Measurements from ENCODE around the gene GDPGP1.
"Not testable (repeated sequence)": the region's sequence is repeated elsewhere in the genome, so short reads cannot be mapped to it uniquely, and the experiment has no call there.

The GDPGP1 gene

GRCh38 chr15:90260731-90261130, 26.7 kb downstream of the GDPGP1 start:
- DNase-seq: not testable (repeated sequence)

- DNase-seq: no peak
Measured at GRCh38 chr15:90261811-90262210, 27.8 kb downstream of the GDPGP1 start.

DNA sequence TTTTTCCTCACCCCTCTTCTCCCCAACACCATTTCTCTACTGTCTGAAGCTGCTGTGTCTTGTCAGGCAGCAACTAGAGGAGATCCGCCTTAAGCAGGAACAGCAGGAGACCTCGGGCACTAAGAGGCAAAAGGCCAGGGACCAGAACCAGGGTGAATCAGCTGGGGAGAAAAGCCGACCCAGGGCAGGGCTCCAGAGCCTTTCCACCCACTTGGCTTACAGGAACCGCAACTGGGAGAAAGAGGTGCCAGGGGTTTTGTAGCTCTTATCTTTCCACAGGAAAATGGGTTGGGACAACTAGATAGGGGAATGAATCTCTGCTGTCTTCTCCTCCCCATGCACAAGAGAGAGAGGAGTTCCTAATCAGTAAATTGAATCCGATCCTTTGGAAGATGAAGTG, 28.4 kb downstream of the GDPGP1 start:
- no peak for DNase-seq

DNA sequence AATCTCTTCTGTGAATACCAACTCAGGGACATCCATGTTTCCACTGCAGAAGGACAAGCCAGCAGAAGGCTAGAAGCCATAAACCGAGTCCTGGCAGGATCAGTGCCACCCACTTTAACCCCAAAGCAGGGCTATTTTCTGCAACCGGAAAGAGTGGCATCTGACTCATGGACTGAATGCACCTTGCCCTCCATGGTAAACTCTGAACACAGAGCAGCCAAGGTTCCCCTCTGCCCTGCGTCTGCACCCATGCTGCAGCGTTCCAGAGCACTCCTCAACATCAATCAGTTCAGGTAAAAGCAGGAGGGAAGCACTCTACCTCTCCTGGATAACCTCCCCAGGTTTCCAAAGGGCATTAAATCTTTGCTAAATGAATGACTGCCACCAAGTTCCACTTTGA, 30.7 kb downstream of the GDPGP1 start:
- DNase-seq: peak; percentile 20

DNA sequence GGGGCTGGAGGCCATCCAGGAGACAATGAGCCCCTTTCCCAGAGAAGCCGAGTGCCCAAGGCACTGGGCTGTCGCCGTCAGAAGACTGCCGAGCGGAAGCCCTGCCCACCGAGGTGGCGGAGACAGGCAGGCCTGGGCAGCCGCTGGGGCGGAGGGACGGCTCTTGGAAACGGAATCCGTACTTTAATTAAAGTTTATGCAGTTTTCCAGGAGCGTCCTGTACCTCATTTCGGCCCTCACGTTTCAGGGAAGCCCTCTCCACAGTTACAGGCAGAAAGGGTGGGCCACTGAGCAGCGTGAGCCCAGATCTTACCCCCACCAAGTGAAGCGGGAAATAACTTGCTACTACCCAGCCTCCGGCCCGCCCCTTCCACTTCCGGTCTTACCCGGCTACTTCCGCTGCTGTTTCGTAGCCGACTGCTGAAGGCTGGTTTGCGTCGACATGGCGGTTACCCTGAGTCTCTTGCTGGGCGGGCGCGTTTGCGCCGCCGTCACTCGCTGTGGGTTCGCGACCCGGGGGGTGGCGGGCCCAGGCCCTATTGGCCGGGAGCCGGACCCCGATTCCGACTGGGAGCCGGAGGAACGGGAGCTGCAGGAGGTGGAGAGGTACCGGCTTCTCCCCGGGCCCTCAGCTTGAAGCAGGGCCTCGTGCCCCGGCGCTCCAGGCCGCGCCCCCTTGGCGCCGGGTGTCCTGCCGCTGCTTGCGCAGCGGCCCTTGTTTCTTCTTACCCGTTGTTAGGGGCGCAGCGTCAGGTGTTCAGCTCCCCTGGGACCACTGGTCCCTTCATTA, 31.5 kb downstream of the GDPGP1 start, which contains the start of gene NGRN:
Gene NGRN (plus strand): TSS at position 402 of the 790 bp plus-strand sequence. CDS start 41 bp downstream, at position 443.
- peak; percentile 99 for DNase-seq

DNA sequence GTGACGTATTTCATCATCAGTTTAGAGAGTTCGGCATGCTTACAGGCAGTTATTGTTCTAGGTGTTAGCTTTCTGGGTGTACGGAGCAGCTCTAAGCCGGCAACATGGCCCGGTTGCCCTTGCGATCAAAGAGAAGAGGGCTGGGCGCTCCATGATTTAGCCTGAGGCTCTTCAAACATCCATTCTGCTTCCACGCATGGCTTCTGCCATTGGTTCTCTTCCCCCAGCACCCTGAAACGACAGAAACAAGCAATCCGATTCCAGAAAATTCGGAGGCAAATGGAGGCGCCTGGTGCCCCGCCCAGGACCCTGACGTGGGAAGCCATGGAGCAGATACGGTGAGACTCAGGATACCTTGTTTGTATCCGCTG, 32.0 kb downstream of the GDPGP1 start:
- DNase-seq: no peak

DNA sequence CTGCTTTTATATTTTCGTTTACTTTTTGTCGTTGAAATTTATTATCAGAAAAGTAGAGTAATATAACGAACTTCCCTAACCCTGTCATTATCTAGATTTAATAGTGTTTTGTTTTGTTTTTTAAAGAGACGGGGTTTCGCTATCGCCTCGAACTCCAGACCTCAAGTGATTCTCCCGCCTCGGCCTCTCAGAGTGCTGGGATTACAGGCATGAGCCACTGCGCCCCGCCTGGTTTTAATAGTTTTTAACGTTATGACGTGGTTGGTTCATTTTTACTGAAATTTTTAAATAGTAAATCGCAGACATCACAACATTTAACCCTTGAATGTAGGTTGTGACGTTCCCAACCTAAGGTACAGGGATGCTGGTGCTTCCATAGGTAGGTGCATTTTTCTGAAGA, 32.5 kb downstream of the GDPGP1 start:
- DNase-seq: peak; percentile 24

GRCh38 chr15:90268415-90268814, 34.4 kb downstream of the GDPGP1 start:
- no peak for DNase-seq

GRCh38 chr15:90270502-90271150, 36.6 kb downstream of the GDPGP1 start:
- DNase-seq: no peak

DNA sequence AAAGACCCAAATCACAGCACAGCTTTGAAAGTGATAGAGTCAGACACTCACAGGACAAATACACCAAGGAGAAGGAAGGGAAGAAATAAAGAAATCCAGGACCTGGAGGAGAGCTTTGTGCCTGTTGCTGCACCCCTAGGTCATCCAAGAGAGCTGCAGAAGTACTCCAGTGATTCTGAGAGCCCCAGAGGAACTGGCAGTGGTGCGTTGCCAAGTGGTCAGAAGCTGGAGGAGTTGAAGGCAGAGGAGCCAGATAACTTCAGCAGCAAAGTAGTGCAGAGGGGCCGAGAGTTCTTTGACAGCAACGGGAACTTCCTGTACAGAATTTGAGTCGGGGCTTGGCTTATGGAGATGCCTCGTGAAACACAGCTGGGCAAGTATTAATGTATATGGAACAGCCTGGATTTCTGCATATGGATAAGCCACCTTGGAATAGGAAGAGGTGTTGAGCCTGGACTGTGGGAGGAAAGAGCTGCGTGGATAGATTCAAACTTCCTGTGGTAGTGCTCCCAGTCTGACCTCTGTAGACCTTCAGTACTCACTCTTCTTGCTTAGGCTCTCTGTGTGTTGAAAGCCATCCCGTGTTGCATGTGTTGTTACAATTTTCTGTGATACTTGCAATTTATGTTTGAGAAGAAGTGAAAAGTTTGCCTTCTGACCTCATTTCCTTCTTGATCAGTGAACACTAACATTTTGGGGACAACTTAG, 37.6 kb downstream of the GDPGP1 start:
- no peak for DNase-seq

- not testable (repeated sequence) for DNase-seq
Measured at GRCh38 chr15:90278467-90278866, 44.5 kb downstream of the GDPGP1 start.

DNA sequence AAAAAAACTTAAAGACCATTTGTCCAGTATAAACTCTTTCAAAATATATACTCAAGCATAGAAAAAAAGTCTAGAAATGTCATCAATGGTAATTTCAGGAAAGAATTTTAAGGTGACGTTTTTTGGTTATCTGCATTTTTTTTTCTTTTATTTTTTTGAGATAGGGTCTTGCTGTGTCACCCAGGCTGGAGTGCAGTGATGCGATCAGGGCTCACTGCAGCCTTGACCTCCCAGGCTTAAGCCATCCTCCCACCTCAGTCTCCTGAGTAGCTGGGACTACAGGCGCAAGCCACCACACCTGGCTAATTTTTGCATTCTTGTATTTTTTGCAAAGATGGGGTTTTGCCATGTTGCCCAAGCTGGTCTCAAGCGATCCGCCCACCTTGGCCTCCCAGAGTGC, 46.7 kb downstream of the GDPGP1 start:
- DNase-seq: not testable (repeated sequence)

DNA sequence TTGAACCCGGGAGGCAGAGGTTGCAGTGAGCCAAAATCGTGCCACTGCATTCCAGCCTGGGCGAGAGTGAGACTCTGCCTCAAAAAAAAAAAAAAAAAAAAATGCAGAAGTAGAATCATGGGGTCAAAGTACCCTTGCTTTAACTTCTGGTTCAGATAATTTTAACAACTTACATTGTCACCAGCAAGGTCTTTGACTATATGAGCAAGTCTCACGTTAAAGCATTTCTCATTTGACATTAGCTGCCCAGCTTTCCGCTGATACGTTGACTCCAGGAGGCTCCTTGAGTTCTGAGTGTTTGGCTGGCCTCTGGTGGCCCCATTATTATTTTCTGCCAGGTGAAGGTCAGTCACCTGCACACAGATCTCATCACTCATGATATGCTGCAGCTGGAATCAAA, 47.6 kb downstream of the GDPGP1 start:
- not testable (repeated sequence) for DNase-seq

GRCh38 chr15:90286678-90287077, 52.7 kb downstream of the GDPGP1 start:
- no peak for DNase-seq

- no peak for DNase-seq
Measured at GRCh38 chr15:90287101-90287500, 53.1 kb downstream of the GDPGP1 start.

- DNase-seq: no peak
Measured at GRCh38 chr15:90287946-90288345, 53.9 kb downstream of the GDPGP1 start.

- DNase-seq: no peak
Measured at GRCh38 chr15:90291679-90292356, 57.8 kb downstream of the GDPGP1 start.

DNA sequence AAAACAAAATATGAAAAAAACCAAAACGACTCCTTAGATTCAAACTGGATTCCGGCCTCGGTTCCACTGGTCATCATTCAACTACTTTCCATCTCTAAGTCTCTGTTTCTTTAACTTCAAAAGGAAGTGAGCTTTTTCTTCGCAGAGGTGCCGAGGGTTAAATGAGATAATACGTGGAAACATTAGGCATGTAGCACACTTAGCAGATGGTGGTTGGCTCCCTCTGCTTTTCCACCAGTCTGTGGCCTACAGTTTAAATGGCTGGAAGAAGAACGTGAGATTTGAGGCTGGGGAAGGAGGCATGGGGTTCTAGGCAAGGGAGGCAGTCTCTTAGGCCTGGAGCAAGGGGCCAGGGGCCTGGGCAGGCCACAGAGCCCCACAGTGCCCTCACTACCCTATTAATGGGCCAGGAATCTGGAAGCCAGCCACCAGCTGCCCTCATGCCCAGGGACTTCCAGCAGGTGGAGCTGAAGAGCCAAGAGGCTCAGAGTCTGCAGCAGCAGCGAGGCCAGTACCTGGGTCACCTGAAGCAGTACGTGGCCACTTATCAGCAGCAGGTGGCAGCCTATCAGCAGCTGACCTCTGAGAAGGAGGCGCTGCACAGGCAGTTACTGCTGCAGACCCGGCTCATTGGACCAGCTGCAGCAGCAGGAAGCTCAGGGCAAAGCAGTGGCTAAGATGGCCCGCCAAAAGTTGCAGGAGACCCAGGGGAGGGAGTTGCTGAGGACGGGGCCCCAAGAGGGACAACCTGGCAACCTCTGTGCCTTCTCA, 59.2 kb downstream of the GDPGP1 start:
- DNase-seq: peak; percentile 52

DNA sequence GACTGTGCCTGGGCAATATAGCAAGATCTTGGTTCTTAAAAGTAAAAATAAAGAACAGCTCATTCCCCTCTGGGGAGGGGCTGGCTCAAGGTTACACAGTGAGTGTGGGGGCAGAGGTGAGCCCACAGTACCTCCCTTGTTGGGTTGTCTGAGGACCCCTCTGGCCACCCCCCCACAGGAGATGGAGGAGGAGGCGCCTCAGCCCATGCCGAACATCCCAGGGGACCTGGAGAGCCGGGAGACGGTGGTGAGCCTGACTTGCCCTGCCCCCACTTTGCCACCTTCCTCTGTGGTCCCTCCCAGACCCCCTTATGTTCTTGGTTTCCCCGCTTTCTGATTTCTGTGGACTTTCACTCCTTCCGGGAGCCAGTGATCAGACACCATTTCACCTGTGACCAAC, 60.1 kb downstream of the GDPGP1 start:
- no peak for DNase-seq

DNA sequence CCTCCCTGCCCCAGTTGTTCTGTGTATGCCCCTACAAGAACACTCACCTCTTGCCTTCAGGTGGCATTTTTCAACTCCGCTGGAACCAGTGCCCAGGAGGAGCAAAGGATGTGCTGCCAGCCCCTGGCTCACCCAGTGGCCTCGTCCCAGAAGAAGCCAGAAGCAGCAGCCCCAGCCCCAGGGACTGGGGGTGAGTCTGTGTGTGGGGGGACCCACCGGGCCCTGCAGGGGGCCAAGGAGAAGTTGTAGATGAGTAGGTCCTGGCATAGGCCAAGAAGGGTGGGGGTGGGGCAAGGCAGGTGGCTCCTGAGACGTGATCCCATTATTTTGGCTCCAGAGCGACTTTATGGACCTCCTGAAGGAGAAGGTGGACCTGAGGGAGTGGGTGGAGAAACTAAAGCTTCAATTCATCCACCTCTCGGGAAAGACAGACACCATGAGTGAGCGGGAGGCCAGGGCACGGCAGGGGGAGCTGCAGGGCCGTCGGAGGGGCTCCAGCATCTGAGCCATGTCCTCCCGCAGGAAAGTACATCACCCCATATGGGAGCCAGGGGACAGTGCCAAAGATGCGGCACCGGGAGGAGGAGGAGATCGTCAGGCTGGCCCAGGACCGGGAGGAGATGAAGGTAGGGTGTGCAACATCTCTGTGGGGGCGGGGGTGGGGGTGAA, 60.7 kb downstream of the GDPGP1 start:
- DNase-seq: no peak

DNA sequence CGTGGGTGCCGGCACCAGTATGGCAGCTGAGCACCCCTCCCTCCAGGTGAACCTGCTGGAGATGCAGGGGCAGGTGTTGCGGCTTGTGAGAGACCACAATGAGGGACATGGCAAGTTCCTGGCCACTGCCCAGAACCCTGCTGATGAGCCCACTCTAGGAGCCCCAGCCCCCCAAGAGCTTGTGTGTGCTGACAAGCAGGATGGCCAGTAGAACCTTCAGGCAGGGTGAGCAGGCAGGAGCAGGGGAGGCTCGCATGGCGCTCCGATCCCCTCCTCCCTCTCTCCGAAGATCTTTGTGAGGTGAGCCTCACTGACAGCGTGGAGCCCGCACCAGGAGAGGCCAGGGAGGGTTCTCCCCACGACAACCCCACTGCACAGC, 61.2 kb downstream of the GDPGP1 start:
- no peak for DNase-seq
